GM13977 (cell line): ENCODE data around the gene TGFB2.

Experiments
- DNase-seq: peaks from one replicate; pipeline ENCODE4 v3.0.0; 2012; ENCODE audit warnings: low spot score
- in situ Hi-C: fragments of 300-500 bp; cut with MboI; formaldehyde crosslinking; loops from one replicate; pipeline ENCODE4 v1.12.0; 2022; ENCODE audit warnings: low sequenced_read_pairs, low pct_unique_long_range_greater_than_20kb, mixed read lengths, inconsistent platforms; ENCODE audit not compliant: unreplicated experiment
- TF ChIP-seq, protein P1 (sequence below): IDR thresholded peaks from 2 replicates; pipeline ENCODE4 v1.5.1; 2012; ENCODE audit warnings: mild to moderate bottlenecking, control low read depth; ENCODE audit not compliant: insufficient read depth; ENCODE audit errors: extremely low read depth, missing control alignments

TGFB2 gene

DNA sequence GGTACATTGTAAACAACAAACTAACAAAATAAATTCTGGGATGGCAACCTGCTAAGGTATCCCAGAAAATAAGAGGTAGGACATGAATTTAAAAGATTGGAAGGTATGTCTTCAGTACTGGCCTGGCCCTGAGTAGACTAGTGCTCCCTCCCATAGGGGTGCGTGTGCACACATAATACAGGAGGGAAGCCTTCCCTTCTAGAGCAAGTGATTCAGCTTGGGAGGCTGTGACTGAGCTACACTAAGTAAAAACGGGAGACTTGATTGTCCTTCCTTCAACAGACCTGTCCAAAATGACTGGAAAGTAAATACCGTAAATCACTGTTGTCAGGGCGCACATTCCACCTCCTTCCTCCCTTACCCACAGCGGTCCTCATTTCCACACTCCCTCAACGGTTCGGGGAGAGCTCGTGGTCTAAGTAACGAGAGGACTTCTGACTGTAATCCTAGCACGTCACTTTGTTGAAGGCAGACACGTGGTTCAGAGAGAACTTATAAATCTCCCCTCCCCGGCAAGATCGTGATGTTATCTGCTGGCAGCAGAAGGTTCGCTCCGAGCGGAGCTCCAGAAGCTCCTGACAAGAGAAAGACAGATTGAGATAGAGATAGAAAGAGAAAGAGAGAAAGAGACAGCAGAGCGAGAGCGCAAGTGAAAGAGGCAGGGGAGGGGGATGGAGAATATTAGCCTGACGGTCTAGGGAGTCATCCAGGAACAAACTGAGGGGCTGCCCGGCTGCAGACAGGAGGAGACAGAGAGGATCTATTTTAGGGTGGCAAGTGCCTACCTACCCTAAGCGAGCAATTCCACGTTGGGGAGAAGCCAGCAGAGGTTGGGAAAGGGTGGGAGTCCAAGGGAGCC is at the start of gene TGFB2:
Gene TGFB2 (plus strand): TSS at position 523 of the 859 bp plus-strand sequence. CDS start 1,366 bp downstream, outside the sequence.
- in situ Hi-C loops: loop anchor here (25.0 kb wide), 3 partner anchors 842 to 1467 kb away; no protein-coding TSS in a partner anchor
- TF ChIP-seq, protein P1, sequence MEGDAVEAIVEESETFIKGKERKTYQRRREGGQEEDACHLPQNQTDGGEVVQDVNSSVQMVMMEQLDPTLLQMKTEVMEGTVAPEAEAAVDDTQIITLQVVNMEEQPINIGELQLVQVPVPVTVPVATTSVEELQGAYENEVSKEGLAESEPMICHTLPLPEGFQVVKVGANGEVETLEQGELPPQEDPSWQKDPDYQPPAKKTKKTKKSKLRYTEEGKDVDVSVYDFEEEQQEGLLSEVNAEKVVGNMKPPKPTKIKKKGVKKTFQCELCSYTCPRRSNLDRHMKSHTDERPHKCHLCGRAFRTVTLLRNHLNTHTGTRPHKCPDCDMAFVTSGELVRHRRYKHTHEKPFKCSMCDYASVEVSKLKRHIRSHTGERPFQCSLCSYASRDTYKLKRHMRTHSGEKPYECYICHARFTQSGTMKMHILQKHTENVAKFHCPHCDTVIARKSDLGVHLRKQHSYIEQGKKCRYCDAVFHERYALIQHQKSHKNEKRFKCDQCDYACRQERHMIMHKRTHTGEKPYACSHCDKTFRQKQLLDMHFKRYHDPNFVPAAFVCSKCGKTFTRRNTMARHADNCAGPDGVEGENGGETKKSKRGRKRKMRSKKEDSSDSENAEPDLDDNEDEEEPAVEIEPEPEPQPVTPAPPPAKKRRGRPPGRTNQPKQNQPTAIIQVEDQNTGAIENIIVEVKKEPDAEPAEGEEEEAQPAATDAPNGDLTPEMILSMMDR: no peak
- no peak for DNase-seq

DNA sequence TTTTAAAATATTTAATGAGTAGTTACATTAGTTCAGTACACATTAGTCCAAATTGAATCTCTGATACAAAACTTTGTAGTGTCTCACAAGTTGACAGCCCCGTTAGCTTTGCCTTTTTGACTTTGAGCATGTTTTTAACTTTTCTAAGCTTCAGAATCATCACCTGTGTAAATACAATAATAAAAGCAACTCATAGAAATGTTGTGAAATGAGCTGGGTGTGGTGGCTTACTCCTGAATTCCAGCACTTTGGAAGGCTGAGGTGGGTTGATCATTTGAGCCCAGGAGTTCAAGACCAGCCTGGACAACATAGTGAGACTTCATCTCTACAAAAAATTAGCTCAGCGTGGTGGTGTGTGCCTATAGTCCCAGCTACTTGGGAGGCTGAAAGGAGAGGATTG is 49.0 kb upstream of the TGFB2 start:
- TF ChIP-seq, protein P1: no peak
- DNase-seq: no peak
- in situ Hi-C loops: no loop called here

DNA sequence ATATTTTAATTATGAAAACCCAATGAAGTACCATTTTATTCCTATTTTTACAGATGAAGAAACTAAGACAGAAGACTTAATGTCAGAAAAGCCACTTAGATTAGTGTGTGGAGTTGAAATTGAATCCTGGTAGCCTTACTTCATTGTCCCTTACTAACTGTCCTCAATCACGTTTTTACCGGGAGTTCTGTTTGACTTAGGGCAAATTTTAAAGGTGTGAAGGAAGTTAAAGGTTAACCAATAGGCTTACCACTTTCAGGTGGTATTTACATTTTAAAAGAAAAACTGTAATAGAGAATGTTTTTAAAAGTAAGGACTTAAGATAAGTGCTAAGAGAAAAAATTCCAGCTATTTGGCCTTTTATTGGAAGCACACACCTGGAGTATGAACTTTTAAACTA is 47.7 kb upstream of the TGFB2 start:
- in situ Hi-C loops: no loop called here
- TF ChIP-seq, protein P1: no peak
- no peak for DNase-seq

DNA sequence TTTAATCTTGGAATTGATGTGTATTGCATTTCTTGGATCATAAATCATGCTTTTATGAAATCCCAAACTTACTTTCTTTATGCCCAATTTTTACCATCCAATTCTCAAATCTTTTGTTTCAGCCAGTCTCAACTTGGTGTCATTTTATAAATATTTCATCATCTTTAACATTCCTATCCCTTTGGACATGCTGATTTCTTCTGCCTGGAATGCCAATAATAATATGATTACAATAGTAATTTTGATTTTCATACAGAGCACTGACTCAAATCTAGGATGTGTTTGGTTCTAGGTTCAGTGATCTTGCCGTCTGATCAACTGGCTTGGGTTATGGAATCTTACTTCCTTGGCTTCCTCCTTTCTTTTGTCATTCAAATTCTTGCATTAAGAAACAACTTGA is 47.3 kb upstream of the TGFB2 start:
- DNase-seq: no peak
- in situ Hi-C loops: no loop called here
- TF ChIP-seq, protein P1: no peak

DNA sequence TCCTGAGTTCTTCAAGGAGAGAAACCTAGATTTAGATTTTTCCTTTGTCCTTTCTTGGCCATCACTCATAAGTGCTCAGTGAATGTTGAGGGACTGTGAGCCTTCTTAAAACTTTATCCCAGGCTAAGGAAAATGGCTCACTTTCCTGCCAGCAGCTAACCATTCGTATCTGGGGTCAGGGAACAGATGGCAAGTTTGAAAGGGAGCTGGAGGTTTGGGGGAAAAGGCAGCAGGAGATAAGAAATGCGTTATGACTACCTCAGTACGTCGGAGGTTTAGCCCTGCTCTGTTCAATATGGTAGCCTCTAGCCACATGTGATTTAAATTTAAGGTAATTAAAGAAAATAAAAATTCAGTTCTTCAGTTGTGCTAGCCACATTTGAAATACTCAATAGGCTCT is 46.7 kb upstream of the TGFB2 start:
- no peak for DNase-seq
- TF ChIP-seq, protein P1: no peak
- in situ Hi-C loops: no loop called here

DNA sequence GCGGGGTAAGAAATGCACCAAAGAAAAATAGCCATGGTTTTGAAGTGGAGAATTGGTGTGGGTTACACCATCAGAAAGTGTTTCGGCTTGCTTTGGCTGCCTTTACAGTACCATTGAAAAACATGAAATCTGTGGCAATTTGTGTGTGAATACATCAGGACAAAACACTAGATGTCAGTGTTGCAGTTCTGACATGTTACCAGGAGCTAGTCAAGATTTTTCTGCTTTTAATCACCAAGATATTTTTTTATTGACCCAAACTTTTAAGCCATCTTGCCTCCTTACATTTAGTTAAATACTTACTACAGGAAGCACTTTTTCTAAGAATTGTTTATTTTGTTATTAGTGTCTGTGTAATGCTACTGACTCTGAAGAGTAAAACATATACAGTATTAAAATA is 45.7 kb upstream of the TGFB2 start:
- in situ Hi-C loops: no loop called here
- TF ChIP-seq, protein P1: peak; percentile 29
- DNase-seq: no peak

DNA sequence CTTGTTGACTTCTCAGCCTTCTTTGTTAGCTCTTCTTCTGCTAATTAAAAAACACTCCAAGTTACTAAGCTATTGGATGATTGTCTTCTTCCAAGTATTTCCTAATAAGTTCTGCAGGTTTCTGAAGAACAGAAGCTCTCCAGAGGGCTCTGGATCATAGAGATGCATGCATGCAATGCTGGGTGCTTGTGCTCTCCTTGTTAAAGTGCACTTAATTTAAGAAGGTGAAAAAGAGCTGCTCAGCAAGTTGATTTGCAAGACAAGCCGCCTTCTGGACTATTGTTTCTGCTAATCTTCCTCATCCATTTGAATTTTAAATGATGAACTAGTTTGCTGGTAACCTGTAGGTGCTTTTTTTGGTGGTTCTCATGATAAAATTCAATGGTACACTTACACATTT is 43.9 kb upstream of the TGFB2 start:
- in situ Hi-C loops: no loop called here
- DNase-seq: no peak
- TF ChIP-seq, protein P1: no peak
